A549 (cell line): Measurements from ENCODE around the gene TM4SF1. TPM values are rescaled to one million over a fixed set of nuclear protein-coding genes. Genes with fewer than 3 reads are reported as not detected.
A peak's percentile ranks its signal among the peaks of the same experiment; 100 is the strongest.

Source experiments
- ATAC-seq, 2 experiments: fragments of 200-7000 bp in 1 of 2; fragments of >200 bp in 1 of 2; cut with Nextera tagmentation in 1 of 2; cut with Tn5 transposase in 1 of 2; 3 replicates each; pipeline versions ENCODE4 v1.8.0 to v1.9.1; 2018 to 2020; ENCODE audit warnings: mild to moderate bottlenecking in 1 of 2, moderate library complexity in 1 of 2
- CTCF ChIA-PET: fragments of 300-600 bp; sonication (Branson Sonifier 250); formaldehyde crosslinking; extraction: SDS; loops from one replicate; lab custom pipeline; 2021; ENCODE audit warnings: antibody characterized with exemption, inconsistent platforms; lab: Yijun Ruan, JAX
- POLR2A ChIA-PET: fragments of 350-600 bp; formaldehyde crosslinking; extraction: SDS; loops from one replicate; lab custom pipeline; 2021; ENCODE audit warnings: antibody characterized with exemption, inconsistent platforms; lab: Yijun Ruan, JAX
- DNase-seq, 2 experiments: peaks; one replicate each; pipeline versions ENCODE4 v3.0.0 to v3.0.0-alpha.2; 2011 to 2016; ENCODE audit warnings: low read depth in 1 of 2, low spot score in 1 of 2
- FAIRE-seq: peaks from 2 replicates; lab custom pipeline; 2011; peaks lifted over from hg19 to GRCh38; lab: Jason Lieb, UNC
- H3K27ac ChIP-seq, 2 experiments: fragments of >200 bp; sonication (Bioruptor Twin); formaldehyde crosslinking; 3 replicates each; pipeline ENCODE4 v1.5.1; 2016 to 2017
- H3K4me1 ChIP-seq: fragments of >200 bp; sonication (Bioruptor Twin); formaldehyde crosslinking; 3 replicates; pipeline ENCODE4 v1.6.1; 2016
- H3K4me2 ChIP-seq: fragments of >200 bp; sonication (Bioruptor Twin); formaldehyde crosslinking; 3 replicates; pipeline ENCODE4 v1.6.1; 2016
- H3K4me3 ChIP-seq: fragments of >200 bp; sonication (Bioruptor Twin); formaldehyde crosslinking; 3 replicates; pipeline ENCODE4 v1.5.1; 2016
- H3K9me3 ChIP-seq: fragments of >200 bp; sonication (Bioruptor Twin); formaldehyde crosslinking; 3 replicates; pipeline ENCODE4 v1.6.1; 2016
- BCL3 ChIP-seq: fragments of >200 bp; sonication (Bioruptor Twin); formaldehyde crosslinking; IDR thresholded peaks from 3 replicates; pipeline ENCODE4 v1.6.1; 2016
- CBX2 ChIP-seq: fragments of 200-600 bp; sonication (generic); IDR thresholded peaks from 2 replicates; pipeline ENCODE4 v1.6.1; 2016; ENCODE audit warnings: low read depth, mild to moderate bottlenecking, borderline replicate concordance
- CBX8 ChIP-seq: fragments of 200-600 bp; sonication (generic); IDR thresholded peaks from 2 replicates; pipeline ENCODE4 v1.6.1; 2016
- CEBPB ChIP-seq, 2 experiments: fragments of >200 bp in 1 of 2; sonication (Bioruptor Twin) in 1 of 2; formaldehyde crosslinking in 1 of 2; IDR thresholded peaks; 2 replicates each; pipeline ENCODE4 v1.6.1; 2012 to 2016
- EHF ChIP-seq: fragments of 250-450 bp; sonication (Bioruptor Pico); IDR thresholded peaks from 2 replicates; pipeline ENCODE4 v1.5.0; 2020; ENCODE audit warnings: mild to moderate bottlenecking
- ESRRA ChIP-seq: fragments of 150-350 bp; IDR thresholded peaks from 2 replicates; pipeline ENCODE4 v1.6.1; 2014; ENCODE audit warnings: mild to moderate bottlenecking, low read length, borderline replicate concordance
- FOXS1 ChIP-seq: fragments of 250-450 bp; sonication (Bioruptor Pico); IDR thresholded peaks from 2 replicates; pipeline ENCODE4 v1.5.0; 2020; ENCODE audit warnings: mild to moderate bottlenecking, moderate library complexity
- HDAC2 ChIP-seq: fragments of 200-600 bp; sonication (generic); IDR thresholded peaks from 2 replicates; pipeline ENCODE4 v1.6.1; 2016
- HOXB13 ChIP-seq: fragments of 250-450 bp; sonication (Bioruptor Pico); IDR thresholded peaks from 2 replicates; pipeline ENCODE4 v1.5.0; 2020; ENCODE audit warnings: low read depth, mild to moderate bottlenecking, moderate library complexity
- HOXB5 ChIP-seq: fragments of 250-450 bp; sonication (Bioruptor Pico); IDR thresholded peaks from 2 replicates; pipeline ENCODE4 v1.5.0; 2020; ENCODE audit warnings: mild to moderate bottlenecking, moderate library complexity
- MAFK ChIP-seq: fragments of 450-650 bp; IDR thresholded peaks from 2 replicates; pipeline ENCODE4 v1.6.1; 2014; ENCODE audit not compliant: partially characterized antibody
- MAX ChIP-seq: IDR thresholded peaks from 2 replicates; pipeline ENCODE4 v1.6.1; 2012
- MYC ChIP-seq: IDR thresholded peaks from 2 replicates; pipeline ENCODE4 v1.6.1; 2012; ENCODE audit warnings: mild to moderate bottlenecking, inconsistent platforms, low read length, improper control_type of control experiment, borderline replicate concordance
- PBX3 ChIP-seq: IDR thresholded peaks from 2 replicates; pipeline ENCODE4 v1.6.1; 2012
- POLR2A ChIP-seq: IDR thresholded peaks from 2 replicates; pipeline ENCODE4 v1.6.1; 2012; ENCODE audit warnings: mild to moderate bottlenecking, low read length
- RARB ChIP-seq: fragments of 250-450 bp; sonication (Bioruptor Pico); IDR thresholded peaks from 2 replicates; pipeline ENCODE4 v1.8.0; 2021; ENCODE audit warnings: mild to moderate bottlenecking, moderate library complexity
- REST ChIP-seq: fragments of 200-600 bp; sonication (generic); IDR thresholded peaks from 2 replicates; pipeline ENCODE4 v1.6.1; 2016; ENCODE audit warnings: antibody characterized with exemption, mild to moderate bottlenecking, moderate library complexity
- RFX5 ChIP-seq: fragments of 450-650 bp; IDR thresholded peaks from 2 replicates; pipeline ENCODE4 v1.7.1; 2014; ENCODE audit warnings: antibody characterized with exemption, mild to moderate bottlenecking, moderate library complexity
- SREBF2 ChIP-seq: fragments of 450-650 bp; IDR thresholded peaks from 2 replicates; pipeline ENCODE4 v1.6.1; 2014; ENCODE audit warnings: mild to moderate bottlenecking, moderate library complexity
- TP53 ChIP-seq: fragments of 250-450 bp; sonication (Bioruptor Pico); IDR thresholded peaks from 2 replicates; pipeline ENCODE4 v1.5.0; 2021; ENCODE audit warnings: mild to moderate bottlenecking, moderate library complexity
- USF2 ChIP-seq: fragments of 450-650 bp; IDR thresholded peaks from 2 replicates; pipeline ENCODE4 v1.6.1; 2014; ENCODE audit warnings: antibody characterized with exemption
- ZC3H11A ChIP-seq: fragments of 450-650 bp; IDR thresholded peaks from 2 replicates; pipeline ENCODE4 v1.6.1; 2014; ENCODE audit warnings: antibody characterized with exemption, mild to moderate bottlenecking
- WGBS: methylation state at CpG from one replicate; pipeline ENCODE4 v1.1.6; 2017; ENCODE audit errors: missing lambda C conversion rate; 5-methylcytosine and 5-hydroxymethylcytosine counted together
- polyA plus RNA-seq, 4 experiments: library from polyadenylated mRNA; depleted of rRNA in 3 of 4; stranded (reverse); fragments of >200 nt; fragmentation: RNase III in 1 of 4; extraction: RNeasy Plus Mini Kit Qiagen cat#74134 plus additional on column Dnase treatment in 1 of 4; gene quantifications; 2 replicates in 3 of 4; 3 replicates in 1 of 4; pipeline ENCODE4 v1.2.3, GENCODE V29; 2011 to 2017

The TM4SF1 gene
- polyA plus RNA-seq, 2 of the 4 experiments (the other 2 are of a cell fraction) = 828 to 1,208 TPM

- Histone ChIP-seq H3K27ac (peak overlapping the region; percentile 93 to 94), H3K9me3 (peaks cover 19% of the 10 kb centered on the region; the same call in 2 of the 3 replicates), H3K4me3 (no peak overlapping the region), H3K4me2 (peak overlapping the region; percentile 74), H3K4me1 (peaks cover 82% of the 10 kb centered on the region)
- DNase-seq (no peak), FAIRE-seq (no peak), ATAC-seq (no peak)
- peak; percentile 19; the same call in 1 of the 2 replicates for TF ChIP-seq RARB (CRISPR knock-in tag)
- TF ChIP-seq PBX3 = no peak
- TF ChIP-seq EHF = no peak
- TF ChIP-seq CBX2 = no peak
- no peak for TF ChIP-seq SREBF2
- TF ChIP-seq FOXS1 (CRISPR knock-in tag) = peak; percentile 18; the same call in 1 of the 2 replicates
- TF ChIP-seq TP53 (CRISPR knock-in tag) = 0 out of 2 replicates have a peak, but pooled peaks have one; percentile 13
- no peak for TF ChIP-seq ESRRA
- no peak for TF ChIP-seq MAX
- TF ChIP-seq USF2 = no peak
- no peak for TF ChIP-seq RFX5
- no peak for TF ChIP-seq CEBPB (IDR thresholded peaks at IDR 0.05)
- no peak for TF ChIP-seq HDAC2
- TF ChIP-seq MYC = no peak
- TF ChIP-seq HOXB5 (CRISPR knock-in tag) = no peak
- no peak for TF ChIP-seq BCL3
- TF ChIP-seq CBX8 = no peak
- TF ChIP-seq HOXB13 (CRISPR knock-in tag) = peak; percentile 20; the same call in 1 of the 2 replicates
- peak; percentile 53; the same call in 1 of the 2 replicates for TF ChIP-seq REST
- TF ChIP-seq POLR2A = no peak
- TF ChIP-seq MAFK = no peak
- no peak for TF ChIP-seq ZC3H11A
- WGBS = 4% methylated on average over 1 of the region's 1 CpG
- POLR2A ChIA-PET = interaction anchor here (2.8 kb wide), 1 partner anchor 9 kb away, joined by 23 read pairs; the partner anchor contains the start of gene TM4SF1
- CTCF ChIA-PET = interaction anchor here (2.3 to 4.9 kb wide), 3 partner anchors 12 to 94 kb away, joined by 6 to 23 read pairs (median 11); partner anchors contain the start of gene TM4SF18
Measured at GRCh38 chr3:149386299-149386606, 8.8 kb upstream of the TM4SF1 start.
